Measurements from ENCODE around the gene NTRK1.

DNA sequence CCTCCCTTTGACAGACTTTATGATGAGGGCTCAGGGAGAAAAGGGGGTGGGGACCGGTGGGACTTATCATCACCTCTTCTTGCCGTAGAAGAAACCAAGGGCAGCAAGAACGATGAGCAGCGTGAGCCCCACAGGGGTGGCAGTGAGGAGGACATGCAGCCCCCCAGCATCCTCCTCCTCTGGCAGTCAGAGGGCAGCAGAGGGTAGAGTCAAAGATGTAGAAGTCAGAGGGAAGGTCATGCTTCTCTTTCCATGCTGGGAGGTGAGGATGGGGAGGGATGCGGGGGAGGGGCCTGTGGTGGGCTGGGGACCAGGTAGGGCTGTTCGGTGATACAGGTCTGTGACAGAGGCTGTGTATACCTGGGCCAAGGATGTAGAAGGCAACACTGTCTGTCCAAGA is 16.6 kb upstream of the NTRK1 start:
- TF ChIP-seq CTCF (IDR thresholded peaks at IDR 0.05), result no peak
- TF ChIP-seq POLR2A (IDR thresholded peaks at IDR 0.05), result no peak
- no peak for TF ChIP-seq POLR2AphosphoS5 (IDR thresholded peaks at IDR 0.05)

All from prostate gland (tissue), 2 donors.